COR-L47 (cell line): ENCODE measurements around the gene NFIB.

Experiments used
- DNase-seq: peaks from one replicate; lab custom pipeline; 2025; lab: John Stamatoyannopoulos, UW

NFIB gene

GRCh38 chr9:14278291-14278721 lies 35.6 kb downstream of the NFIB start:
- peak; percentile 6 for DNase-seq

GRCh38 chr9:14277761-14278160 lies 36.2 kb downstream of the NFIB start:
- no peak for DNase-seq

GRCh38 chr9:14277244-14277643 lies 36.7 kb downstream of the NFIB start:
- no peak for DNase-seq

GRCh38 chr9:14275331-14275730 lies 38.6 kb downstream of the NFIB start:
- DNase-seq, result no peak

GRCh38 chr9:14273696-14274121 lies 40.2 kb downstream of the NFIB start:
- DNase-seq, result no peak

GRCh38 chr9:14272927-14273528 lies 40.9 kb downstream of the NFIB start:
- DNase-seq, result no peak

DNA sequence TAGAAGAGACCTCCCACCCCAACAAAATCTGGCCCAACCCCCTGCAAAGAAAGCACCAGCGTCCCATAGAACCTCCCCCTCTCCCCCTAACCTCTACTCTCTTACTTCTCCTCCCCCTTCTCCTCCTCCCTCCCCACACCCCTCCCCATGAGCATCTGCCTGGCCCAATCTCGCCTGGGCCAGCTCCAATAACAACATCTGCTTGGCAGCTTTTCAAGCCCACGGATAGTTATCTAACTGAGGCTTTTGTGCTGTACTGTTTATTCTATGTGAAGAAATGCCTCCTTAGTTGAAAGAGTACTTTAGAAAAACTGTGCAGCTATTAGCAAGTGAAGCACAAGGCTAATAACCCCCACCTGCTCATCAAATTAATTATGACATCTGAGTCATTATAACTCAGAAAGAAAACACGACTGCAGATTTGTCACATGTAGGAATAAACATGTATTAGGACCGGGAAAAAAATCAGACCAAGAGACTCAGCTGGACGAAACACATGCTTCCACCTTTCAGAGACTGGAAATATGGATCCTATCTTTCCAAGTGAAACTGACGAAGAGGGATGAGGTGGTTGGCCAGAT lies 42.8 kb downstream of the NFIB start:
- peak; percentile 95 for DNase-seq

GRCh38 chr9:14270358-14271092 lies 43.4 kb downstream of the NFIB start:
- DNase-seq, result no peak

- DNase-seq, result no peak
Measured at GRCh38 chr9:14269916-14270315, 44.0 kb downstream of the NFIB start.

GRCh38 chr9:14263707-14264483 lies 50.0 kb downstream of the NFIB start:
- DNase-seq, result no peak

GRCh38 chr9:14262827-14263226 lies 51.1 kb downstream of the NFIB start:
- DNase-seq, result no peak

- DNase-seq, result no peak
Measured at GRCh38 chr9:14261616-14262015, 52.3 kb downstream of the NFIB start.

DNA sequence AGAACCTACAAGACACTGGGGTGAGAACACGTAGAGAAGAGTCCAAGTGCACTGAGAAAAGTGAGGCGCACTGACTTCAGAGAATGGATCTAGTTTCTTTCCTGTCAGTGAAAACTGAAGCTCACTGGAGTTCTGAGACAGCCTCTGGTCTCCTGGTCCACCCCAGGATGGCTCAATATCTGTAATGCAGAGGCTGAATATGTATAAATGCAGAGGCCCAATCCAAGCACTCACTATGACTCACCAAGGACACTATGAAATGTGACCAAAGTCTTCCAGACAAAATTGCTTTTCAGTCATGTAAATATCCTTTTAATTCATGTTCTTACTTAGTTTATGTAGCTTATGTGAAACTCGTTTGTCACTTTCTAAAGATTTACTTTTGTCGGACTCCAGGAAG lies 53.8 kb downstream of the NFIB start:
- no peak for DNase-seq

DNA sequence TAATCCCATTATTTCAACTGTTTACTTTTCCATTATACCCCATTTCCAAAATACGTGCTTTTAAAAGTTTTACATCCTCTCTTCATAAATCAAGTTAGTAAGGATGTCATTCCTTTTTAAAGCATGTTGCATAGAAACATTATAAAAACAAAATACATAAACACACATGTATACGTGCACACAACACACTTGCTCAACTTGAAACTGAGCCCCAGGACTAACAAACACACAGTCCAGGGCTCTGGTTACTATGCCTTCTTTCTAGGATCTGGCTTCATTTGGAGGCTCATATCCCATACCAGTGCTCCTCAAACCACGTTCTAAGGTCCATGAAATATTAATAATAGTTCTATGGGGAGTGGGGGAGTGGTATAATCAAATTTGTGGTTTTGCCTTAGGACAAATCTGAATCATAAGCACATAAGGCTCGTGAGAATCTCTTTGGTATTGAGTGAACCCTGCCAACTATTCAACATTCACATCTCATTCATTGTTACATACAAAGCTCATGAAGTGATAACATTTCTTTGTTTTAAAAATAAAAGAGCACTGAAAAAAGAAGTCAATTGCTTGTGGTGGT lies 55.2 kb downstream of the NFIB start:
- DNase-seq, result no peak

DNA sequence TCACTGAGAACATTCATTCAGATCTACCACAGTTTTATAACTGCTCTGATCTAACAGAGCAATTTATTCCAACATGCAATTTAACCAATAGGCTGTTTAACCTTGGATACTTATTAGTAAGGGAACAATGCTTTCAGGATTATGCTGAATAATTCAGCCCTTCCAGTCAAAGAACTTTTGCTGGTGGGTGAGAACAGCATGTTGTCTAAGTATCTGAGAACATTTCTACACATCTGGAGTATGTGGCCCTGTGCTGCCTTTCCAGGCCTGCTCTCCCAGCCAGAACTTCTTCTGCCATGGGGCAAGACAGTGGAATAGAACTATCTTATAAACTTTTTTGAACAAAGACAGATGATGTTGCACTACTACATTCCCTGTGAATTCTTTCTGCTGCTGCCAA lies 55.8 kb downstream of the NFIB start:
- no peak for DNase-seq

- no peak for DNase-seq
Measured at GRCh38 chr9:14256588-14256987, 57.4 kb downstream of the NFIB start.

DNA sequence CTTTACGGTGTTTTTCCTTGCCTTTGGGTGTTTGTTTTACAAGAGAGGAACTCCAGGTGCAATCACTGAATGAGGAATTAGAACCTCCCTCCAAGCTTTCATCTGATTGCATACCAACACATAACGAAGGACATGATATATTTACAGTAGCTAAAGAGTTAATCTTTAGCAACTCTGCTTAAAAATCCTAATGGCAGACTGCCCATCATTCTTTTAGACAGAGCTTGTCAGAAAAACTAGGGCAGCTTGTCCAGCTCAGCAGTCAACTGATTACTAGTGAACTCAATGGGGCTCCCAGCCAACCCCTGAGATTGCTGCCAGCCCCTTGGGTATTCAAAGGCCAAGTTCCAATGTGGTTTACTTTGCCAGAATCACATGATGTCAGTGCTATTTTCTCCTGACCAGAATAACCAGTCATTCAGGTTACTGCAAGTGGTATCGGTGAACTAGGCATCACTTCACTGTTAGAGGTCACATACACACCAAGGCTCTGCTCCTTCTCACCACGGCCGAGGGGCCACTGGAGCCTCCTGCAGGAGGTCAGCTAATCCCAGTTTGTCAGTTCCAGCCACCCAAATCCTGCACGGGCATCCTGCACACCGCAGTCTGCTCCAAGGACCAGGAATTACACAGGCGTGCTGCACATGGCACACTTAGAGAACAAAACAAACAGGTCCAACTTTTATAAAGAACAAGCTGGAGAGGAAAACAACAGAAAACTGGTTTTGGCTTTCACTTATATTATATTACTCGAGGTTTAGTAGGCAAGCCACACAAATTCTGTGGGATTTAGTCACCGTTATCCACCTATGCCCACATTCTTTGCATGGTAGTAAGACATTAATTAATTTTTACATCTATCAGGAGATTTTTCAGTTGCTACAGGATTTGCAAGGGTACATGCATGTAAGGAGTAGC lies 62.5 kb downstream of the NFIB start:
- DNase-seq, result peak; percentile 10

- no peak for DNase-seq
Measured at GRCh38 chr9:14250794-14251153, 63.2 kb downstream of the NFIB start.

- DNase-seq, result no peak
Measured at GRCh38 chr9:14249527-14249926, 64.4 kb downstream of the NFIB start.

- no peak for DNase-seq
Measured at GRCh38 chr9:14248149-14248548, 65.8 kb downstream of the NFIB start.

DNA sequence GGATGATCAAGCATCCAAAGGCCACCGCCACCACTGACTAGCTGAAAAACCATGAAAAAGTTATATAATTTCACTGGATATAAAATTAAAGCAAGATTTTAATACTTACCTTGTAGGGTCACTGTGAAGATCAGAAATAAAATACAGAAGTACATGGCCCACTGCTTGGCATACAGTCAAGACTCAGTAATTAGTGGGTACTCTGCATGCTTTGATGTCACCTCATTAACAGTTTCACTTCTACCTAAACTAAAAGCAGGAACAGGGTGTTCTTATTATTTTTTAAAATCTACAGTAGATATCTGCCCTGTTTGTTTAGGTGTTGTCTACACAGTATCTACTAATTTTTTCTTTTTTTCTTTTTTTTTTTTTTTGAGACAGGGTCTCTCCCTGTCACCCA lies 66.4 kb downstream of the NFIB start:
- no peak for DNase-seq
